Stimulated activated CD8-positive, alpha-beta memory T cell treated with anti-CD3 and anti-CD28 coated beads, Interleukin-12 subunit alpha, Interleukin-12 subunit beta, amount 100 ng/mL, for 1 hour (primary cell): ENCODE data around the gene FAM72B.
"Not testable (repeated sequence)": the region's sequence is repeated elsewhere in the genome, so short reads cannot be mapped to it uniquely, and the experiment has no call there.

Experiments used
- DNase-seq: peaks from one replicate; pipeline ENCODE4 v3.0.0-alpha.2; 2020; ENCODE audit warnings: low read depth

Gene FAM72B

GRCh38 chr1:121200232-121200631, 16.1 kb upstream of the FAM72B start:
- DNase-seq = not testable (repeated sequence)

DNA sequence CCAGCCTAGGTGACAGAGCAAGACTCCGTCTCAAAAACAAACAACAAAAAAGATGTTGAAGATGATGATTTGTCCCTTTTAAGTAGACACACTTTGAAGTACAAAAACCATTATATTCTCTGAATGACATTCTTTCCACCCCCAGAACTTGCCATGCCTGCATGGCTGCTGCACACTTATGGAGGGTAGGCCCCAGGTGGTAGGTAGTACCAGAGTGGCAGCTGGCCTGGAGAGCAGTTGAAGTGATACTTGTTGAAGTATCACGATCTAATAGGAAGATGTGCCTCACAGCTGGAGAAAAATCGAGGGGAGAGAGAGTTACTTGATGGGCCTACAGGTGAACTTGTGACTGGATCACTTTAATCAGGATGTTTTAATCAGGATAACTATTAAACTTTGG, 15.6 kb upstream of the FAM72B start:
- DNase-seq = not testable (repeated sequence)

GRCh38 chr1:121197095-121197882, 13.1 kb upstream of the FAM72B start:
- DNase-seq = not testable (repeated sequence)

DNA sequence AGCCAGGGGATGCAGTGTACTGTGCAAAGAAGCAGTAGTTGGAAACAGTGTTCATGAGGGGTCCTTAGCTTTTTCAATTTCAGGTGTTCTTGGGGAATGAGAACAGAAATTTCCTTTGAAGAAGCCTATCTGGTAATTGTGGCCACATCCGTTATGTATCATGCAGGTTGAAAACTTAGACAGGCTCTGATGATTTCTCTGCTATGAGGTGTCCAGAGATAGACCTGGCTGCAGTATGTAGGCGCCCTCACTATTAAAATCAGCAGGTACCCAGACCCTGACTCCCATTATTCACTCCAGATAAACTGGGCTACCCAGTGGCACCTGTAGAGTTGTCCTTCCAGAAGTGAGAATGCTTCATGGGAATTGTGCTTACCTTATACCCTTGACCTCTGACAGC, 8.4 kb upstream of the FAM72B start:
- not testable (repeated sequence) for DNase-seq

- DNase-seq = not testable (repeated sequence)
Observed at GRCh38 chr1:121187914-121188313, 3.8 kb upstream of the FAM72B start.

GRCh38 chr1:121186191-121186590, 2.1 kb upstream of the FAM72B start:
- DNase-seq = not testable (repeated sequence)

GRCh38 chr1:121185140-121185708, 1.1 kb upstream of the FAM72B start:
- not testable (repeated sequence) for DNase-seq

DNA sequence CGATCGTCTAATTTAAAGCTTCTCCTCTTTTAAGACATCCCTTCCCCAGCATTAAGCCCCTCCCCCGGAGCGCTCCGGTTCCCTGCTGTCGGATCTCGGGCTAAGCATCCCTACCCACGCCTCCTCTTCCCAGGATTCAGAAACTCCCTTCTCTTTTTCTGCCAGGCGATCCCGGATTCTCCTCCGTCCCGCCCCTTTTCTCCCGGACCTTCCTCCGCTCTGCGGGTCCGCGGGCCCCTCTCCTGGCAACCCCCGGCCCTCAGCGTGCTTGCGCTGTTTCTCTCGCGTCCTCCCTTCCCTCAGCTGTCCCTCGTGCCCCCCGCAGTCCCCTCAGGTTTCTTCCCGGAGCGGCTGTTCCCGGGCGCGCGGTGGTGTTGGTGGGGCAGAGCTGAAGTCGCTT, 273 bp downstream of the FAM72B start:
- DNase-seq = not testable (repeated sequence)

DNA sequence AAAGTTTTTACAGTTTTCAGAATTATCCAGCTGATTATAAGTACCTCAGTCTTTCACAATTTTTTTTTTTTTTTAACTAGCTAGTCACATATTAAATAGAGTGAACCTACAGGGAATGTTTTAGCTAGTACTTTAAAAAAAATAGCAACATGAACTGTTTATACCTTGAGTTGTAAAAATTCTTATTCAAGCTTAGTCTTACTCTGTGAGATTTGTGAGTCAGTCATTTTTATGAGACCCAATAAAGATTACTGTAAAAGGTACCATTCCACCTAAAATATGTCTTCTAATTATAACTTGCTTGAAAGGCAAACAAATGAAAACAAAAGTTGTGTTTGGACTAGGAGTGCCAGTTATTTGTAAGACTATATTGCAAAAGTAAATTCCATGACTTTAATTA, 5.9 kb downstream of the FAM72B start:
- not testable (repeated sequence) for DNase-seq

GRCh38 chr1:121176649-121177048, 7.5 kb downstream of the FAM72B start:
- not testable (repeated sequence) for DNase-seq

DNA sequence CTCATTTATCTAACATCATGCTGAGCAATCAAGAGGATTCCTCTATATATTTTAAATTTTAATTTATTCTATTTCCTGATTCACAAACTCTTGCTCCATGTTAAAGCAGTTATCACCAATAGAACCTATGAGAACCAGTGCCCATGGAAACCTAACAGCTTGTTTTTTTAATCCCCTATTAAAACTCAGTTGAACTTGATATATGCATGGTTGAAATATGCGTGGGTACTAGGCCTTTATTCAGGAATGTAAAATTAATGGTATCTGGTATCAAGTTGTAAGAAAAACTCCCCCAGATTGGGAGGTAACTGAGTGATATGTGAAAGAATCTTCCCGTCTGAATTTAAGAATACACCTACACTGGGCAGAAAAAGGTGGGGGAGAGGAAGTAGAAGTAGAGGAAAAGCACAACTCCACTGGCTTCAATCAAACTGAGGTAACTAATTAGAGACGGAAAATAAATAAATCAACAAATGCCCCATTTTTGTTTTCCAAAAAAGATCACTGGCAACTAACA, 15.9 kb downstream of the FAM72B start:
- DNase-seq = not testable (repeated sequence)

DNA sequence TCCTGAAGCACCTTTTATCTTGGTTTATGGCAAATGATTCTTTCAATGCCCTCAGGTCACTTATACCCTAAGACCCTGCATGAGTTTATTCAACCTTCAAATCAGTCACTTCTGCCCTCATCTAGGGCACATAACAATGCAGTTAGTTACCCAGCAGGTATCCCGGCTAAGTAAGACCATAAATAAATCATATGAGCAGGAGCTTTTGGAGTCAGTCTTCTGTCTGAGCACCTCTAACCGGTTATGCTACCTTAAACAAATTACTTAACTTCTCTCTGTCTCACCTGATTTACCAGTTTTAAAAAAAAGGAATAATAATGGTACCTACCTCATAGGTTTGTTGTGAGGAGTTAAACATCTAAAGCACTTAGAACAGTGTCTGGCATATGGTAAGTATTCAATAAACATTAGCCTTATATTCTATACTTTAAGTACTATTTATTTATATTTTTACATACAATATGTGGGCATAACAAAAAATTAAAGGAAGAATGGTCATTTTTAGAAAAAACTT, 16.9 kb downstream of the FAM72B start:
- not testable (repeated sequence) for DNase-seq

- not testable (repeated sequence) for DNase-seq
Observed at GRCh38 chr1:121165296-121165695, 18.8 kb downstream of the FAM72B start.

DNA sequence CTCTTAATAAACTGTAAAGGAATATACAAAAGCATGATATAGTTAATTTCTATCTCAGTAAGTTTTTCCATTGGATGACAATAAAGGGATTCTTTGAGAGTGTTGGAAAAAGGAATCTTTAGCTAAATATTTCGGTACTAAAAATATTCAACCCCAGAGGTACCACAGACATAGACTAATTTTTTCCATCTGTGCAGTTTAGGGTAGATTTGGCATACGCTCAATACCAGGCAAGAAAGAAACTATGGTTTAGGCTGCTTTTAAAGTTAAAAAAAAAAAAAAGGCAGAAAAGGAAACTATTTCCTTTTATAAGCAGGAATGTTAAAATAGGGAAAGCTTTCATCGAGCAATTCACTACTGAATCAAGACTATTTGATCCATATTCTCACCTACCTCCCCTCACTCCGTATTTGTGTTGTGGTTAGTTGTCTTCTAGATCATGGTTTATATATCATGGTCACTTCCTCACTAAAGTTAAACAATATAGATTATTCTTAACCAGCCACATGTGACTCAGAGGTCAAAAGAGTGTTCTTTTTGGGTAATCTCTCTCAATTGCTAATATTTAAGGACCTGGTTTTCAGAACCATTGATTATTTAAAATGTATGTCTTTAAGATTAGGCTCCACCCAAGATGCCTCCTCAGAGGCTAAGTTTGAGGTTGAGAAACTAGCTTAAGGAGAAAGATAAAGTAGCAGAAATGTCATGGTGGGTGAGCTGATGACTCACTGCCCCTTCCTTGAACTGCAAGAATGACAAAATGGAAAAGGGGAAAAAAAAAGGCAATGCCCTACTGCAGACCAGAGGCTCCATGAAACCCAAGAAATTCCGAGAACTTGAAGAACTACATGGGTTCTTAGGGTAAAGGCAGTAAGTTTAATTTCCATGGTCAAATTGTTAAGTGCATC, 20.0 kb downstream of the FAM72B start:
- not testable (repeated sequence) for DNase-seq

GRCh38 chr1:121161199-121161901, 22.8 kb downstream of the FAM72B start:
- not testable (repeated sequence) for DNase-seq

DNA sequence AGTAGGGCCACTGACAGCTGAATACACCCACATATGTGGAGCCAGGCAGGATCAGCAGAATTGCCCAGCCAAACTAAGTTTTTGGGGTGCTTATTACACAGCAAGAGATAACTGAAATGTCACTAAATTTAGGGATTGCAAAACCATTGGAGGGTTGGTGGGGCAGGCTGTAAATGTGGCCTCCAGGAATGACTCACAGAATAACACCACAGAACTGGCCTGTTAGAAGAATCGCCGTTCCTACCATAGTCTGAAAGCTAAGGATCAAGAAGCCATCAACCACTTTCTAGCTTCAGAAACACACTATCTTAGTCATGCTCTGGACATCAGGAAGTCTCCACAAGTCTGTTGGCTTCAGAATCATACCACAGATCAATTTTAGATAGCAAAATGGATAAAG, 24.0 kb downstream of the FAM72B start:
- DNase-seq = not testable (repeated sequence)

- not testable (repeated sequence) for DNase-seq
Observed at GRCh38 chr1:121157609-121158008, 26.5 kb downstream of the FAM72B start.

GRCh38 chr1:121156958-121157603, 27.1 kb downstream of the FAM72B start:
- not testable (repeated sequence) for DNase-seq

GRCh38 chr1:121155671-121156358, 28.3 kb downstream of the FAM72B start:
- not testable (repeated sequence) for DNase-seq

GRCh38 chr1:121154811-121155210, 29.3 kb downstream of the FAM72B start:
- not testable (repeated sequence) for DNase-seq
